GM12872 (cell line): ENCODE results near the gene PIRT.

Experiments
- TF ChIP-seq, protein P1 (sequence below): IDR thresholded peaks from 3 replicates; pipeline ENCODE4 v1.5.1; 2011; ENCODE audit warnings: low read depth, mild to moderate bottlenecking, low read length, moderate library complexity; ENCODE audit not compliant: insufficient read depth

The PIRT gene

DNA sequence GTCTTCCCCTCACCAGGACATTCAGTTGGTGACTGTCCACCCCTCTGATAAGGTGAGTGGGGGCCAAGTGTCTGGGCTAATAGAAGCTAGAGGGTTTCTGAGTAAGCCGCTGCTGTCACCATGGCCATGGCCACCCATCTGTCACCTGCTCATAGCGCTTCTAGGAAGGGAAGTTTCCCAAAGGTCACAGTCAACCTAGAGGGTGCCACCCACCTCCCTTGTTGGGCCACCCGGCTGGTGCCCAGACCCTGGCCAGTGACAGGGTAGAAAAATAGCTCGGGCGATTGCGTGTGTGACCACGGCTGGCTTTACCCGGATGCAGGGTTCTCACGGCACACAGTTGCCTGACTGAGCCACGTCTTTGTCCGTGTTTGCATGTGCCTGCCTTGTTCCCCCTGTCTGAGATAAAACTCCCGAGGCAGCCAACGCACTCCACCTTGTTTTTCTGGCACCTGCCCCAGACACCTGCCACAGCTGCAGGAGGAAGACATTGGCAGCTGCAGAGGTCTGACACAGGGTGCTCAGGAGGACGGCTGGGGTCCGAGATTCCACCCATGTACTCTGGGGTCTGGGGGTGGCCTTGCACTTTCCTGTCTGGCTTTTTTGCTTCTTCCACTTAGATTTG is 809 bp downstream of the PIRT start:
- TF ChIP-seq, protein P1, sequence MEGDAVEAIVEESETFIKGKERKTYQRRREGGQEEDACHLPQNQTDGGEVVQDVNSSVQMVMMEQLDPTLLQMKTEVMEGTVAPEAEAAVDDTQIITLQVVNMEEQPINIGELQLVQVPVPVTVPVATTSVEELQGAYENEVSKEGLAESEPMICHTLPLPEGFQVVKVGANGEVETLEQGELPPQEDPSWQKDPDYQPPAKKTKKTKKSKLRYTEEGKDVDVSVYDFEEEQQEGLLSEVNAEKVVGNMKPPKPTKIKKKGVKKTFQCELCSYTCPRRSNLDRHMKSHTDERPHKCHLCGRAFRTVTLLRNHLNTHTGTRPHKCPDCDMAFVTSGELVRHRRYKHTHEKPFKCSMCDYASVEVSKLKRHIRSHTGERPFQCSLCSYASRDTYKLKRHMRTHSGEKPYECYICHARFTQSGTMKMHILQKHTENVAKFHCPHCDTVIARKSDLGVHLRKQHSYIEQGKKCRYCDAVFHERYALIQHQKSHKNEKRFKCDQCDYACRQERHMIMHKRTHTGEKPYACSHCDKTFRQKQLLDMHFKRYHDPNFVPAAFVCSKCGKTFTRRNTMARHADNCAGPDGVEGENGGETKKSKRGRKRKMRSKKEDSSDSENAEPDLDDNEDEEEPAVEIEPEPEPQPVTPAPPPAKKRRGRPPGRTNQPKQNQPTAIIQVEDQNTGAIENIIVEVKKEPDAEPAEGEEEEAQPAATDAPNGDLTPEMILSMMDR: no peak

DNA sequence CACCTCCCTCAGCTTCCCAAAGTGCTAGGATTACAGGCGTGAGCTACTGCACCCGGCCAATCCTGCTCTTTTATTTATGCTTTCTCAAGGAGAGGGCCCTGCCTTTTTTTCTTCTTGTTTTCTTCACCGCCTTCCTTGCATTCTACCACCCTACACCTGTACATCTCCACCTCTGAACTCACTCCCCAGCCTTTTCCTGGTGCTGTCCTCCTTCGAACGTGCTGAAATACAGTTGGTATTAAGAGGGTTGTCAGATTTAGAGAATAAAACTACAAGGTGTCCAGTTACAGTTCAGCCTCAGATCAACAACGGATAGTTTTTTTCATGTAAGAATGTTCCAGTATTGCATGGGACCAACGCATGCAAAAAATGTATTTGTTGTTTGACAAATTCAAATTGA is 1.7 kb downstream of the PIRT start:
- TF ChIP-seq, protein P1: no peak

DNA sequence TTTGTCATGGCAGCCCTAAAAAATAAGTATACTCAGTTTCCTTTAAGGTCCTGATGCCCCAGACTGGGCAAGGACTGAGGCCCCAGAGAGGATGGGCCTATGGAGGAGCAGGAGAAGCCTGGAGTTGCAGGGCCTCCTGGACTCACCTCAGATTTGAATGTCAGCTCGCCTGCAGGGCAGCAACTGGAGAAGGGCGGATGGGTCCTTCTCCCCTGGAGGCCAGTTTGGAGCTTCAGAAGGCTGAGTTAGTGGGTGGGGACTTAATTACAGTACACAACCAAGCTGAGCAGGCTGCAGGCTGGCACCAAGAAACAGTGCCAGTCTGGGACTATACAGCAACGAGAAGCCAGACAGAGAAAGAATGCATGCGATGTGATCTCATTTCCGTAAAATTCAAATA is 6.2 kb downstream of the PIRT start:
- TF ChIP-seq, protein P1: no peak

GRCh38 chr17:10827898-10828552 is 9.9 kb downstream of the PIRT start:
- TF ChIP-seq, protein P1: no peak

GRCh38 chr17:10824874-10825273 is 13.0 kb downstream of the PIRT start:
- TF ChIP-seq, protein P1: no peak

GRCh38 chr17:10821770-10822169 is 16.1 kb downstream of the PIRT start:
- TF ChIP-seq, protein P1: no peak

DNA sequence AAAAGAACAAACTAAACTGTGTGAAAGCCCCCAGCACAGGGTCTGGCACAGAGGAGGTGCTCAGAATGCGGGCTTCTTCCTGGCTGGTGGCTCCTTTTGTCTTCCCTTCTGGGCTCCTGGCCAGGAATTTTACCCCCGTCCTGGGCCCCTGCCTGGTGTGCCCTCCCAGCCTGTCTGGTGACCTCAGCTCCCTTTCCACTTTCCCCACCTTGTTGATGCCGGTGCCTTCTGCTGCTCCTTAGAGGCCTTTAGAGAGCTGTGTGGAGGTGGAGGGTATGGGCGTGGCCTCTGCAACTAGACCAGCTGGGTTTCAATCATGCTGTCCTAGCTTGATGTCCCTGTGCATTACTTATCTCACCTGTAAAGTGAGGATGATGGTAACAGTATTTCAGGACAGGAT is 16.8 kb downstream of the PIRT start:
- TF ChIP-seq, protein P1: no peak
